ENCODE results near the gene CDH23. TPM values are rescaled to one million over a fixed set of nuclear protein-coding genes. Genes with fewer than 3 reads are reported as not detected.

The CDH23 gene
- total RNA-seq, 4 donors from 2014 or later, result 7.1 to 56.2 (median 25.4) TPM

GRCh38 chr10:71799112-71799511 lies 402.4 kb downstream of the CDH23 start:
- DNase-seq, result no peak
- Histone ChIP-seq H3K27me3 (no peaks in the 10 kb centered on the region), H3K27ac (no peak overlapping the region), H3K36me3 (no peaks in the 10 kb centered on the region), H3K9me3 (no peaks in the 10 kb centered on the region), H3K4me3 (no peak overlapping the region), H3K4me1 (no peaks in the 10 kb centered on the region)
- no peak for TF ChIP-seq POLR2A (IDR thresholded peaks at IDR 0.05)
- TF ChIP-seq CTCF (IDR thresholded peaks at IDR 0.05), result no peak
- intact Hi-C loops (cut with DNase I; ENCODE audit: low total_unique reads), result no loop called here

- no peaks in the 10 kb centered on the region for H3K4me1 ChIP-seq
- no peak overlapping the region for H3K27ac ChIP-seq
- H3K4me3 ChIP-seq, result no peak overlapping the region
- no peaks in the 10 kb centered on the region for H3K27me3 ChIP-seq
- intact Hi-C loops (cut with DNase I; ENCODE audit: low total_unique reads), result no loop called here
- no peak for DNase-seq
- no peak for TF ChIP-seq CTCF (IDR thresholded peaks at IDR 0.05)
- no peak for TF ChIP-seq POLR2A (IDR thresholded peaks at IDR 0.05)
- H3K36me3 ChIP-seq, result no peaks in the 10 kb centered on the region
- H3K9me3 ChIP-seq, result no peaks in the 10 kb centered on the region
Measured at GRCh38 chr10:71799608-71800453, 403.1 kb downstream of the CDH23 start.

GRCh38 chr10:71801361-71801760 lies 404.6 kb downstream of the CDH23 start:
- Histone ChIP-seq H3K9me3 (no peaks in the 10 kb centered on the region), H3K27ac (no peak overlapping the region), H3K36me3 (no peaks in the 10 kb centered on the region), H3K4me3 (no peak overlapping the region), H3K27me3 (no peaks in the 10 kb centered on the region), H3K4me1 (no peaks in the 10 kb centered on the region)
- intact Hi-C loops (cut with DNase I; ENCODE audit: low total_unique reads), result no loop called here
- DNase-seq, result no peak
- TF ChIP-seq CTCF (IDR thresholded peaks at IDR 0.05) (no peak), POLR2A (IDR thresholded peaks at IDR 0.05) (no peak)

GRCh38 chr10:71802235-71802634 lies 405.5 kb downstream of the CDH23 start:
- no peaks in the 10 kb centered on the region for H3K36me3 ChIP-seq
- H3K27me3 ChIP-seq, result no peaks in the 10 kb centered on the region
- no peaks in the 10 kb centered on the region for H3K4me1 ChIP-seq
- DNase-seq, result no peak
- no peak overlapping the region for H3K27ac ChIP-seq
- H3K9me3 ChIP-seq, result no peaks in the 10 kb centered on the region
- intact Hi-C loops (cut with DNase I; ENCODE audit: low total_unique reads), result no loop called here
- no peak overlapping the region for H3K4me3 ChIP-seq
- TF ChIP-seq CTCF (IDR thresholded peaks at IDR 0.05), result no peak
- TF ChIP-seq POLR2A (IDR thresholded peaks at IDR 0.05), result no peak

GRCh38 chr10:71802715-71803488 lies 406.2 kb downstream of the CDH23 start:
- Histone ChIP-seq H3K4me3 (no peak overlapping the region), H3K36me3 (no peaks in the 10 kb centered on the region), H3K4me1 (no peaks in the 10 kb centered on the region), H3K9me3 (no peaks in the 10 kb centered on the region), H3K27me3 (no peaks in the 10 kb centered on the region), H3K27ac (no peak overlapping the region)
- no peak for TF ChIP-seq CTCF (IDR thresholded peaks at IDR 0.05)
- intact Hi-C loops (cut with DNase I; ENCODE audit: low total_unique reads), result no loop called here
- peak in 1 of 2 donors; percentile 10 for DNase-seq

Data from uterus (tissue), 4 donors.